Putamen (tissue), 1 donor: Measurements from ENCODE around the gene ERC1.
"Not testable (repeated sequence)": the region's sequence is repeated elsewhere in the genome, so short reads cannot be mapped to it uniquely, and the experiment has no call there.

ENCODE experiments used
- DNase-seq: peaks from one replicate; pipeline ENCODE4 v3.0.0-alpha.2; 2016; ENCODE audit warnings: low spot score

ERC1 gene

DNA sequence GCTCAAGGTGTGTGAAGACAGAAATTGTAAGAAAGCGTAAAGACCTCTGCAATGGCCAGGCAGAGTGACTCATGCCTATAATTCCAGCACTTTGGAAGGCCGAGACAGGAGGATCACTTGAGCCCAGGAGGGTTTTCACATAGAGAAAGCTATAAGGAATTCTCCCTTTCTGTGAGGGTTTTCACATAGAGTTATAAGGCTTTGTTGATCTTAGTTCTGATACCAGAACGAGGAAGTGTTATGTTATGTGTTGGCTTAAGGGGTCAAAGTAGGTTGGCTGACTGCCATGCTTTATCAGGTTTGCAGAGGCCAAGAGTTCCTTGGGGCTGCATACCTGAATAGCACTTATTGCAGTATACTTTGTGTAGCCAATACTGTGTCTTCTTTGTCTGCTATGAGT lies 139.1 kb downstream of the ERC1 start:
- no peak for DNase-seq

DNA sequence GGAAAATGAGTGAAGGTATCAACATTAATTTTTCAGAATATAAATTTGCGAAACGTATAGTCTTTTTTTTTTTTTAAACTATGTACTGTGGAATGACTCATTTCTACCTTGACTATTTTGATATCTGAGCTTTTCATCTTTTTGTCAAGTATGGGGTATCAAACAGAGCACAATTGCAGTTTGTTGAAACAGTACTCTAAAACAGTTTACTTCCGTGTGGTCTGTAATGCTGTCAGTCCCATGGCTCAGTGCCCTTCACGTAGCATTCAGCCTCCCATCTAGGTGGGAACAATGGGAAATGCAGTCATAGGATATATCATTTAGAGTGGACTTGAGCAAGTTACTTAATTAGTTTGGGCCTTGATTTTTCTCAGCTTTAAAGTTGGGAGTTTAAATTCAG lies 139.5 kb downstream of the ERC1 start:
- no peak for DNase-seq

DNA sequence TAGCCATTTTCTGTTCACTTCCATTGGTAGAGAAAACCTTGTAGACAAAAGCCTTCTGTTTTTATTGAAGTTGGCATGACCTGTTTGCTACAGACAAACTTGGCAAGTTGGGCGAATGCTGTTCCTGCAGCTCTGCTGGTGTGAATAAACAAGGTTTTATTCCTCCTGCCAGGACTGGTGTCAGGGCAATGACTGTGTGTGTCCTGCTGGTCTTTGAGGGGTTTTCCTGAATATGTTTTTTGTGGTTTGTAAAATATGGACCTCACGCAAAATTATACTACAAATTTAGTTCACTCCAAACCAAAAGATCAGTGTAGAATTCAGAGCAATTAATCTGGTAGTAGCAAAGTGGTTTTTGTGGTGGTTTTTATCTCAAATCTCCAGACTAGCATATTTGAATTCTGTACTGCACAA lies 140.8 kb downstream of the ERC1 start:
- DNase-seq, result peak; percentile 47

DNA sequence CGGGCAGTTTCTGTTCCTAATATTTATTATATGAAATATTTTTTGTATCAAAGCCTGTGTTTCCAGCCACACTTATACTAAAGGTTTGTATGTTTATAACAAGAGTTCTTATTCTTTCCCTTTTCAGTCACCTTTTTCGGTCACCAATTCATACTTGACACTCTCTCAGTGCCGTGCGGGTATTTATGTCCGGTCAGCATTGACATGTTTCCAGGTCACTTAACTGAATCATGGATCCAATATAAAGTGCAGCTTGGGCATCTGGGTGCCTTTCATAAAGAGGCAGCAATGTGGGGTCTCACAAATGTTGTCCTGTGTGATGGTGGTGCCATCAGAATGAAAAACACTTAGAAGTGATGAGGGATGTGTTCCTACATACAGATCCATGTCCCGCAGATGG lies 141.3 kb downstream of the ERC1 start:
- no peak for DNase-seq

DNA sequence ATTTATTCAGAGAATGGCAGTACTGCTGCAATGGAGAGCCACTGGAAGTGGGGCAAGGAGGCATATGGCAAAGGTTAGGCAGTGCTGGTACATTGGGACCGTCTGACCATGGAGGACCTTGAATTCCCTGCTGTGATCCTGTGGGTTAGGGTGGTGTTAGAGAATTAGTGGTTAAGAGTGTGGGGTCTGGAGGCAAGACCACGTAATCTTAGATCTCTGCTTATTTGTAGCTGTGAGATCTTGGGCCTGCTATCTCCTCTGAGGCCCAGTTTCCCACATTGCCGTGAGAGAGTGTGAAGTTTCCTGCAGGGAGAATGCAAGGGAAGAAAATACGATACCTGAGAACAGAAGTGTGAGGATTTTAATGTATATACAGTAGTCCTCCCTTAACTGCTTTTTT lies 147.7 kb downstream of the ERC1 start:
- DNase-seq, result no peak

DNA sequence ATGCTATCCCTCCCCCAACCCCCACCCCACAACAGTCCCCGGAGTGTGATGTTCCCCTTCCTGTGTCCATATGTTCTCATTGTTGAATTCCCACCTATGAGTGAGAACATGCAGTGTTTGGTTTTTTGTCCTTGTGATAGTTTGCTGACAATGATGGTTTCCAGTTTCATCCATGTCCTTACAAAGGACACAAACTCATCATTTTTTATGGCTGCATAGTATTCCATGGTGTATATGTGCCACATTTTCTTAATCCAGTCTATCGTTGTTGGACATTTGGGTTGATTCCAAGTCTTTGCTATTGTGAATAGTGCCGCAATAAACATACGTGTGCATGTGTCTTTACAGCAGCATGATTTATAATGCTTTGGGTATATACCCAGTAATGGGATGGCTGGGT lies 155.7 kb downstream of the ERC1 start:
- not testable (repeated sequence) for DNase-seq

DNA sequence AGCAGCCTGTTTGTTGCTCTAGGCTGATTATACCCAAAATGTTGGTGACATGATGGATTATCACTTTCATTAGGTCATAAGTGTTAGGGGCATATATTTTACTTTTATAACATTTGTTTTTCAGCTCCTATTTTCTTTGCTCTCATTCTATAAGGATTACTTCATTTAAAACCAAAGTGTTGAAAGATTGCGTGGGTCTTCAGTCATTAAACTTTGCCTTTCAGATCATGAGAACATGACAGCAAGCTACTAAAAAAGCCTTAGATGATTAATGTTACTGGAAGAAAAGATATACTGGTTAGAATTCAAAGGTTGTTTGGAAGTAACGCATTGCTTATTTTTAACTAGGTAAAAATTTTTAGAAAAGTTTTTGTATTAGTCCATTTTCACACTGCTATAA lies 156.8 kb downstream of the ERC1 start:
- peak; percentile 18 for DNase-seq

DNA sequence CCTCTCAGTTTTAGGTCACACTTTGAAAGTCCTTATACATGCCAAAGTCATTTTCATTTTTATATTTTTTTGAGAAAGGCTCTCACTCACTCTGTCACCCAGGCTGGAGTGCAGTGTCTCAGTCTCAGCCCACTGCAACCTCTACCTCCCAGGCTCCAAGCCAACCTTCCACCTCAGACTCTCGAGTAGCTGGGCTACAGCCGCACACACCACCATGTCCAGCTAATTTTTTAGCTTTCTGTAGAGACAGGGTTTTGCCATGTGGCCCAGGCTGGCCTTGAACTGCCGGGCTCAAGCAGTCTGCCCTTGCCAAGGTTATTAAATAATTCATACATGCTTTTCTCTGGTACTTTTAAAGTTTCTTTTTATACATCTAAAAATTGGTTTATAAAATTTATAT lies 166.0 kb downstream of the ERC1 start:
- no peak for DNase-seq

DNA sequence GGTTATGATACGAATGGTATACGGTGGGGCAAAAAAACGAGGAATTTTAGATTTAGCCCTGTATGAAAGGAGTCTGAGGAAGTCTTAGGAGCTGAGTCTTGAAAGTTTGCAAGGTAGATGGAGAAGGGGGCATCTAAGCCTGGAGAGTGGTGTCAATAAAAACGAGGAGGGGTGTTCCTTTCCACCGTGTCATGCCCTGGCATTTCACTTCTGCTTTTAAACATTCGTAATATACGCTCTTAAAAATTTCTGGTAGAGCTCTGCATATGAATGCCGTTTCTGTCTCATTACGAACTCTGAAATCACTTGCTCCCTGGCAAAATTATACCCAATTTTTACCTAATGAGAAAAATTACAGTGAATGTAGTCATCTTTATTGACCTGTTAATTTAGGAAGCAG lies 170.2 kb downstream of the ERC1 start:
- no peak for DNase-seq

DNA sequence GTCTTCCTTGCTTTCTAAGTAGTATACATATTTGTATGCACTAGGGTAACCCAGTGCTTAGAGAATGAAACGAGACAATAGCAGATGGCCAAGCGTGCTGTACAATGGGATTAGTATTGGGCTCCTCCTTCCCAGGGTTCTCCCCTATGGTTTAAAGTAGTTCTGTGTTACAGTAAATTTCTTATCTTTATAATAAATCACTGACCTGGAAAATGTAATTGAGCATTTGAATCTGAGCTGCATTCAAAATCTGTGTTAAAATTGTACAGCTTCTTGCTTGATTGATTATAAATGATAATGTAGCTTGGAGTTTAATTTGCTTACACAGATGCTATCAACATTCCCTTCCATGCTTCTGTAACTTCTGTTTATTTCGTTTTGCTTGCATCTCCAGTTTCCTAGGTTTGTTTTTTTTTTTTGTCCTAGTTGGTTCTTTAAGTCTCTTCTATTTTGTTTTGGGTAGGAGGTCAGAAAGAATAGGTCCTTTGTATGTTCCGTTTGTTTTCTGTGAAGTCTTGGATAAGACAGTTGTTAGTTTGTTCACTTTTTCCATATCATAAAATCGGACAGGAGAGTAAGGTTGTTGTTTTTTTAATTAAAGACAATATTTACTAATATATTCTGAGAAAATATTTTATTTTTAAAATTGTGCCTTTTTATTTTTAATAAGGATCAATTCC lies 171.2 kb downstream of the ERC1 start:
- no peak for DNase-seq

DNA sequence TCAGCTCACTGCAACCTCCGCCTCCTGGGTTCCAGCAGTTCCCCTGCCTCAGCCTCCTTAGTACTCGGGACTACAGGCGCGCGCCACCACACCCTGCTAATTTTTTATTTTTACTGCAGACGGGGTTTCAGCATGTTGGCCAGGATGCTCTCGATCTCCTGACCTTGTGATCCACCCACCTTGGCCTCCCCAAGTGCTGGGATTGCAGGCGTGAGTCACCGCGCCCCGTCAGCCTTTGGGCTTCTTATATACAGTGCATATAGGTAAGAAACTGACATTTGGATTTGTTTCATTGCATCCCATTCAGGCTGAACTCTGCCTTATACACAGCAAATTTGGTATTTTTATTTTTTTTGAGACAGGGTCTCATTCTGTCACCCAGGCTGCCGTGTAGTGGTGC lies 176.8 kb downstream of the ERC1 start:
- no peak for DNase-seq

DNA sequence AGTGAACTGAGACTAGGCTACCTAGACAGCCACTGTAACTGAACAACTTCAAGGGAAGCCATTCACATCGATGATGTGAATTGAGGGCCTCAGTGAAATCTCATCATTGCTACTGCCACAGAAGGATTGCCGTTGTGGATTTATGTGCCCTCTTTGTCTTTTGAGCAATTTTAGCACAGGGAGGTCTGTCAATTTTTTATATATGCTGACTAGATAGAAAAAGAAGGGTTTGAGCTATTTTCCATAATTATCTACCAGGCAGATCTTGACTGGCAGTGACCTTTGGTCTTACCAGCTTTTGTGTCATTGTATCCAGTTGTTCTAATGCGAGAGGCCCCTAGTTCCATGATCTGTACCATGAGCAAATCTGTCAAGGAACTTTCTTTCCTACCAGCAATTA lies 179.4 kb downstream of the ERC1 start:
- DNase-seq, result no peak

DNA sequence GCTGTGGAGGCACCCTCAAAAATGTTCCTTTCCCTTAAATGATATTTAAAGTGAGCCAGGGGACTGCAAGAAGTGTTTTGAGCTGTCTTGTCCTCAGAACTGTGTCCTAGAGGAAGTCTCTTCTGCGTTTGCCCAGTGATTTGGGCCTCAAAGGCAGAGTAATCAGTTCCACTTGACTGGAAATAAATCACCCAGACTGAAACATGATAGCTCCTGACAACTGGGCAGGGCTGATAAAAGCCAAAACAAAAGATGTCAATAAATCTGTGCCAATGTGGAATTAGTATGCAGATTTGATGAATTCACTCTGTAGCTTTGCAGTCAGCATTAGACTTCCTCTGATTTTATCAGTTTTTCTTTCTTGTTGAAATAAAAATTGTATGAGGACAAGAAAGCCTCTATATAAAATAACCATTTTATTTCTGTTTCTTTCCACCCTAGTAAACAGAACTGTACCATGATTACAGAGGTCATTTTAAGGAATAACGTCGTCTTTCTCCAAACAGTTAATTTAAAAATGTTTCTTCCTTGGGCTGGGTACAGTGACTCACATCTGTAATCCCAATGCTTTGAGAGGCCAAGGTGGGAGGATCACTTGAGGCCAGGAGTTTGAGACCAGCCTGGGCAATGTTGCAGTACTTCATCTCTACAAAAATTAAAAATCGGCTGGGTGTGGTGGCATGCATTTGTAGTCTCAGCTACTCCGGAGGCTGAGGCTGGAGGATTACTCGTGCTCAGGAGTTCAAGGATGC lies 180.8 kb downstream of the ERC1 start:
- no peak for DNase-seq

DNA sequence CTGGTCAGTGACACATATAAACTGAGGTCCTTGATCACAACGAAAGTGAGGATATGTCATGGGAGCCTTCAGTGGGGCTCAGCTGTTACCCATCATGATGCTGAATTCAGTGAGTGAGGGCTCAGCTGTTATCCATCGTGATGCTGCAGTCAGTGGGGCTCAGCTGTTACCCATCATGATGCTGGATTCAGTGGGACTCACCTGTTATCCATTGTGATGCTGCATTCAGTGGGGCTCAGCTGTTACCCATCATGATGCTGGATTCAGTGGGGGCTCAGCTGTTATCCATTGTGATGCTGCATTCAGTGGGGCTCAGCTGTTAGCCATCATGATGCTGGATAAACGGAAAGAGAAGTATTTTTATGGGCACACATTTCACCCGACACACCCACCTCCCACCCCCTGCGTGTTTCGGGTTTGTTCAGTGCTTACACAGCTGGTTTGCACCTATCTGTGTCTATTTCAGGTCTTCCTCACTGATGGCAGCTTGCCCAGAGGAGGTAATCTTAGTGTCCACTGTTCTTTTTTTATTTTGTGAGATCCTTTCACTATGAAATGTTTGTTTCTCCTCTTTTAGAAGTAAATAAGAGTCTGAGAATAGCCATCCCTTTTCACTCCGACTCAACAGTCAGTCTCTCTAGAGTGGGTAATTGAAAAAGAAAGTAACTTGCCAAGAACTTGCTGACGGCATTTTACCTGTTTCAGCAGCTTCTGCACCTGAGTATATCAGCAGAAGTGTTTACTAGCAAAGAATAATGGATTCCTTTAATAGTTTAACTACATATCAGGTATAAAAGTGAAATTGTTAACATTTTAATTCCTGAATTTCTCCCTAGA lies 183.0 kb downstream of the ERC1 start:
- DNase-seq, result no peak

DNA sequence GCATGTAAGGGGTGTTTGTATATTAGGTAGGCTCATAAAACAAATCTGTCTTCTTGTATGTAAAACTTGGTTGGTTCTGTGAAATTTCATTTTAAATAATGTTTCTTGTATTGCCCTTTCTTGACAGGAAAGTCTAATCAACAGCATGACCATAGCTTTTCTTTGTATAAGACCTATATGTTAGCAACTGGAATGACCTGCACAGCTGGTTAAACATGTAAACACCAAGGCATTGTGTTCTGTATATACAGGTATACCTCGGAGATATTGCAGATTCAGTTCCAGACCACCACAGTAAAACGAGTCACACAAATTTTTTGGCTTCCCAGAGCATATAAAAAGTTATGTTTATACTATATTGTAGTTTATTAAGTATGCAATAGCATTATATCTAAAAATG lies 183.6 kb downstream of the ERC1 start:
- no peak for DNase-seq

DNA sequence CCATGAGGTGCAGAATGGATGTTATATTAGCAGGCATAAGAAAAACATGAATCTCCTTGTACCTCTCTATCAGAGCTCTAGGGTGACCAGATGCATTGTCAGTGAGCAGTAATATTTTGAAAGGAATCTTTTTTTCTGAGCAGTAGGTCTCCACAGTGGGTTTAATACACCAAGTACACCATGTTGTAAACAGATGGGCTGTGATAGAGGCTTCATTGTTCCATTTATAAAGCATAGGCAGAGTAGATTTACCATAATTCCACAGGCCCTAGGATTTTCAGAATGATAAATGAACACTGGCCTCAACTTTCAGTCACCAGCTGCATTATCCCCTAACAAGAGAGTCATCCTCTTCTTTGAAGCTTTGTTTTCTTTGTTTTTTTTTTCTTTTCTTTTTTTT lies 185.2 kb downstream of the ERC1 start:
- no peak for DNase-seq

DNA sequence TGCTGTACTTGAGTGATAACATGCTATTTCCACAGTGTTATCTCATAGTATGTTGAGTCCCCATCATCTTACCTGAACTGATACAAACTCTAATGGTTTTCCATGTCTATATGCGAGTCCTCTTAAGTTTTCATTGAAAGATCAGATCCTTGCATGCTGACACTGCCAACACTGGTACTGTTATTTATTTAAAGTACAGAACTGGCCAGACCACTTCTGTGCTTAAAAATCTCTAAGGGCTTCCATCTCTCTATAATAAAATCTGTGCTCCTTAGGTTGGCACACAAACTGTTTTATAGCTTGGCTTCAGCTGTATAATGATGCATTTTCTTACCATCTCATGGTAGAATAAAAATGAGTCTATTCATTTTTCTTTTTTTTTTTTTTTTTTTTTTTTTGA lies 188.1 kb downstream of the ERC1 start:
- DNase-seq, result no peak

DNA sequence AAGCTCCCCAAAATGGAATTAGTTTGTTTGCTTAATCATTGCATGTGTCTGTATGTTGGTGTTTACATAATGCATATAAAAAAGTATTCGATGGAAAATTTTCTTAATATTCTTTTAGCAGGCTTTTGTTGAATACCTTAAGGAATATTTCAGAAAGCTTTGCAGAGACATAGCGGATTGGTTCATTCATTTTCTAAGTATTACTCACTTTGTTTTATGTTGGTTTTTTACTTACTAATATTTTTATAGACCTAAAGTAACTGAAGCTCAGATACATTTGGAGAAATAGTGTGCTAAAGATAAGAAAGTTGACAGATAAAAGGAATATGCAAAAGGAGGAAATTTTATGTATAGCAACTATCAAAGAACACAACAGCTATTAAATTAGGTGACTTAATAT lies 191.0 kb downstream of the ERC1 start:
- DNase-seq, result no peak

DNA sequence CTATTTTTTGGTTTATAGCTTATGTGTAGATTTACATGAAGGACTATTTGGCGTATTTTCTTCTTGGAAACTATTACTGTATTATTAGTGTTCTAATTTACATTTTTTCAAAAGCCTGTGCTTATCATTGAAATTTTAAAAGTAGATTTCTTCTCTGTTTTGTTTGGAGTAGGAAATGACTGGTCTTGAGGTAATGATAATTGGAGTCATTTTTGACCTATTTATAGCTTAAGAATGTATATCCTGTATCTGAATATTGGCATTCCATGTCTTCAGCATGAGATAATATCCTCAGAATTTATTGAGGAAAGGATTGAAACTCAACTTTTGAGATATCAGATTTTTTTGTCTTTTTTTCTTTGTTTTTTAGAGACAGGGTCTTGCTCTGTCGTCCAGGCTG lies 193.4 kb downstream of the ERC1 start:
- DNase-seq, result no peak

DNA sequence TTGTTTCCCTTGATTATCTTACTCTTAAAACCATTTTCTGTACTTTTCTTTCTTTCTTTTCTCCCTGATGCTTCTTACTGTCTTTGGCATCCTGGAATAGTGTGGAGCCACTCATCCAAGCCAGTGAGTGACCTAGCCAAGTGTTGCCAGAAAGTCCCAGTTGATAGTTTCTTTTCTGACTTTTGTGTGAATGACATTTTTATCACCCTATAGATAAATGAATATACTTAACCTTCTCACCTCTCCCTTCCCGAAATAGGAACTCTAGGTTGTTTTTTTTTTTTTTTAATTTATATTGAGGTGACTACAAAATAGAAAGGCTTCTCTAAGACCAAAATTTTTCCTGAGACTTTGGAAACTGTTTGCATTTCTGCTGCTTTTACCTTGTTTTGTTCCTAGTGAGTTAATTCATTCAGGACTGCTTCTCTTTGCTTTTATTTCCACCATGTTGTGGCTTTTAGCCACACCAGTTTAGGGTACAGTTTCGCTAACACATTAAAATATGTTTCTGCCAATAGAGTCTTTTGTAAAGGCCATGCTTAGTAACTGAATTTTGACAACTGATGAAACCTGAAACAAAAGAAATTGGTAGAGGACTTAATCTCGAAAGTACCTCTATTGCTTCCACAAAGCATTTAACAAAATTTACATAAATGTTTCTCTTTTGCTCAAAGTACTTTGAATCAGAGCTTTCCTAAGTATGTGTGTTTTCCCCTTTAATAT lies 194.6 kb downstream of the ERC1 start:
- DNase-seq, result no peak

DNA sequence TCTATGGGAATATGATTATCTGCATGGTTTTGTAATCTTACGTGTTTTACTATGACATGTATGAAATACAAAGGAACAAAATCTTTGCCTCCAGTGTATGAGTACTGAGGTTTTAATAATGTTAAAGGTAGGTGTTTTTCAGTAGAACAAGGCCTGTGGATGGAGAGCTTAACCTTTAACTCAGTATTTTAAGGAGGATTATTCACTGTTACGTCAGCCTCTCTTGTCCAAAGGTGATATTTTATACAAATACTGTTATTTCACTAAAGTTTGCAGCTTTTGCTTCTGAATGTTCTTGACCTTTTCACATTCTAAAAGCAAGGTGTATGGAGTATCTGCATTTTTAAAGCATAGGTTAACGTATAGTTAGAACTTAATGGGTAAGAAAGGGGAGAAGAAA lies 195.3 kb downstream of the ERC1 start:
- no peak for DNase-seq

DNA sequence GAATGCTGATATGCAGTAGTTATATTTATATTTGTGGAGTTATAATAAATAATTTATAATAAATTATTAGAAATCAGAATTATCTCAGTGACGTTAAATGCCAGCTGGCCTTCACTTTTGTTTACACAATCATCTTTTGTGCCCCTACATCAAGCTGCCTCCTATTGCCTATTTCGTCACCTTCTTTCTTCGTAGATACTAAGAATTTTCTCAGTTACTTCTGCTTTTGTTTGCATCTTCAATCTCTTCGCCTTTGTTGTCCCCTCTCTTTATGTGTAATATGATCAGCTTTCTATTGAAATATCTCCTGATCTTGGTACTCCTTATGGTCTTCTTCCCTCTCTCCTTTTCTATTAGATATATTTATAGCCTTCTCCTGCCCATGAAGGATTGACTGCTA lies 197.0 kb downstream of the ERC1 start:
- no peak for DNase-seq
